HG03521 (cell line): Measurements from ENCODE around the gene CCAR1.
A peak's percentile ranks its signal among the peaks of the same experiment; 100 is the strongest.
"Not testable (repeated sequence)": the region's sequence is repeated elsewhere in the genome, so short reads cannot be mapped to it uniquely, and the experiment has no call there.

Source experiments
- ATAC-seq: cut with Tn5 transposase; IDR thresholded peaks from one replicate; pipeline ENCODE4 v1.9.1; 2021; ENCODE audit warnings: mild to moderate bottlenecking, moderate library complexity; ENCODE audit not compliant: unreplicated experiment

Gene CCAR1

DNA sequence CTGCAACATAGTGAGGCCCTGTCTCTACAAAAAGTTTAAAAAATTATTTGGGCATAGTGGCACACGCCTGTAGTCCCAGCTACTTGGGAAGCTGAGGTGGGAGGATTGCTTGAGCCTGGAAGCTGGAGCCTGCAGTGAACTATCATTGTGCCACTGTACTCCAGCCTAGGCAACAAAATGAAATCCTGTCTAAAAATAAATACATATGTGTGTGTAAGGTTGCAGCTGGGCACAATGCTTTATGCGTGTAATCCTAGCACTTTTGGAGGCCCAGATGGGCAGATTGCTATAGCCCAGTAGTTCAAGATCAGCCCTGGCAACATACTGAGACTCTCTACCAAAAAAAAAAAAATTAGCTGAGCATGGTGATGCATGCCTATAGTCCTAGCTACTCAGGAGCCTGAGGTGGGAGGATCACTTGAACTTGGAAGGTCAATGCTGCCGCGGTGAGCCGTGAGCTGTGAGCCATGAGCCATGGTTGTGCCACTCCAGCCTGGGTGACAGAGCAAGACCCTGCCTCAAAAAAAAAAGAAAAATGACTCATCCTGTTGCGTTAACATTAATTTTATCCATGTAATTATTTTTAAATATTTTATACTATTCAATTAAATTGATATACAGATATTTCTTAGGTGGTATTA lies 38.3 kb downstream of the CCAR1 start:
- no peak for ATAC-seq

DNA sequence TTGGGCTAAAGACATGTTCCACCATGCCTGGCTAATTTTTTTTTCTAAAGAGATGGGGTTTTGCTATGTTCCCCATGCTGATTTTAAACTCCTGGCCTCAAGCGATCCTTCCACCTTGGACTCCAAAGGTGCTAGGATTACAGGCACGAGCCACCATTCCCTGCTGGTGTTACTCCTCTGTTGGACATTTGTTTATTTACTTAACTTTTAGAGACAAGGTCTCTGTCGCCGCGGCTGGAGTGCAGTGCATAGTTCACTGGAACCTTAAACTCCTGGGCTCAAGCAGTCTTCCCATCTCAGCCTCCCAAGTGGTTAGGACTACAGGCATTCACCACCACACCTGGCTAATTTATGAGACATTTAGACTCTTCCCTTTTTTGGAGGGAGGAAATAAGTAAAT lies 38.9 kb downstream of the CCAR1 start:
- ATAC-seq, result no peak

DNA sequence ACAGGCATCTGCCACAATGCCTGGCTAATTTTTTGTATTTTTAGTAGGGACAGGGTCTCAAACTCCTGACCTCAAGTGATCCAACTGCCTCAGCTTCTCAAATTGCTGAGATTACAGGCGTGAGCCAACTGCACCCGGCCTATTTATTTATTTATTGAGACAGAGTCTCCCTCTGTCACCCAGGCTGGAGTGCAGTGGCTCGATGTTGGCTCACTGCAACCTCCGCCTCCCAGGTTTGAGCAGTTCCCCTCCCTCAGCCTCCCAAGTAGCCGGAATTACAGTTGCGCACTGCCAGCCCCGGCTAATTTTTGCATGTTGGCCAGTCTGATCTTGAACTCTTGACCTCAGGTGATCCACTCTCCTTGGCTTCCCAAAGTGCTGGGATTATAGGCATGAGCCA lies 46.4 kb downstream of the CCAR1 start:
- ATAC-seq, result not testable (repeated sequence)

- ATAC-seq, result no peak
Observed at GRCh38 chr10:68781613-68782574, 60.9 kb downstream of the CCAR1 start.

GRCh38 chr10:68784476-68784875 lies 63.4 kb downstream of the CCAR1 start:
- no peak for ATAC-seq

GRCh38 chr10:68787813-68788212 lies 66.8 kb downstream of the CCAR1 start:
- no peak for ATAC-seq

GRCh38 chr10:68790476-68790875 lies 69.4 kb downstream of the CCAR1 start:
- ATAC-seq, result no peak

- ATAC-seq, result no peak
Observed at GRCh38 chr10:68792115-68792514, 71.1 kb downstream of the CCAR1 start.

- ATAC-seq, result no peak
Observed at GRCh38 chr10:68795886-68796532, 75.0 kb downstream of the CCAR1 start.

- ATAC-seq, result no peak
Observed at GRCh38 chr10:68796605-68797004, 75.6 kb downstream of the CCAR1 start.

- no peak for ATAC-seq
Observed at GRCh38 chr10:68800211-68800610, 79.2 kb downstream of the CCAR1 start.

DNA sequence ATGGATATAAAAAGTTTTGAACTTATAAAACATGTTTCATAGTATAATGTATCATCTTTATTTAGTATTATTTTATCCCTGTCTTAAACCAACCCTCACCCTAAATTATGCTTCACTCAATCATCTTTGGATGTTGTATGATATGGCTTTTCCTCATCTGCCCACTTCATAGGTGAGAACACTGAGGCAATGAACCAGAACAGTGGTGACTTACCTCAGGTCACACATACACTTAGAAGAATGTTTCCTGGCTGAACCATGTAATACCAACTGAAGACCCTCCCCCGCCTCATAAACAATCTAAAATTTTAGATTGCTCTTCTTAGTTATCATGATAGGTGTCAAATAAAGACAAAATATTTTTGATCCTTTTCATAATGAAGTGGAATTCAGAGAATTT lies 83.7 kb downstream of the CCAR1 start:
- no peak for ATAC-seq

- ATAC-seq, result not testable (repeated sequence)
Observed at GRCh38 chr10:68810830-68811229, 89.8 kb downstream of the CCAR1 start.

GRCh38 chr10:68811314-68812009 lies 90.4 kb downstream of the CCAR1 start:
- ATAC-seq, result no peak

DNA sequence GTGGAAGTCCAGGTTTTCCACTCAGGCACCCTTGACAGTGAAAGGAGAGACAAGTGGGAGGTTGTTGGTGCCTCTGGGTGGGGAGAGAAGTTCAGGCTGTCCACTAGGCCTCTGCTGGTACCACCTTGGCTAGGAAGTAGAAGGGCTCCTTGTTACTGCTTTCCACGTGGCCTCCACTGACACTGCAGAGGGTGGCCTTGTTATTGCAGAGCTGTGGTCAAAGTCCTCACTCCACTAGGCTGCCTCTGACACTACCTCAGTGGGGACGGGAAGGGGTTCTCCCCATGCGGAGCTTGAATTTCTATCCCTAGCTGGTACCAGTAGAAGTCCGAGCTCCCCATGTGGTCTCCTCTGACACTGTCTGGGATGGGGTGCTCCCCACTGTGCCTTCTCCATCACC lies 91.4 kb downstream of the CCAR1 start:
- ATAC-seq, result no peak

DNA sequence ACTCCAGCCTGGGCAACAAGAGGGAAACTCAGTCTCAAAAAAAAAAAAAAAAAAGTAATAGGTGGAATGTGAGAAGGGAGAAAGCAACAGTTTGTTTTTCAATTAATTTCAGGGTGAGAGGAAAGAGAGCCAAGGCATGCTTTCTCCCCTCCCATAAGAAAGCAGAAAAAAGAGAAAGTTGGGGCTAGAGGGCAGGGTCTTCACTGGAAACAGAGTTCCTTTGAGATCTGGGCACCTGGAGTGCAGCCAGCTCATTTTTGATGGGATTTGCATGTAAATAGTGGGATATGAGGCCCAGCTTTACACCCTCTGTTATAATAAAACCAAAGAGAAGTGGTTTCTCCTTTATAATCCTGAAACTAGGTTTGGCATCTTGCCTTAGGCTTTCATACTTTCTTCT lies 92.5 kb downstream of the CCAR1 start:
- no peak for ATAC-seq

DNA sequence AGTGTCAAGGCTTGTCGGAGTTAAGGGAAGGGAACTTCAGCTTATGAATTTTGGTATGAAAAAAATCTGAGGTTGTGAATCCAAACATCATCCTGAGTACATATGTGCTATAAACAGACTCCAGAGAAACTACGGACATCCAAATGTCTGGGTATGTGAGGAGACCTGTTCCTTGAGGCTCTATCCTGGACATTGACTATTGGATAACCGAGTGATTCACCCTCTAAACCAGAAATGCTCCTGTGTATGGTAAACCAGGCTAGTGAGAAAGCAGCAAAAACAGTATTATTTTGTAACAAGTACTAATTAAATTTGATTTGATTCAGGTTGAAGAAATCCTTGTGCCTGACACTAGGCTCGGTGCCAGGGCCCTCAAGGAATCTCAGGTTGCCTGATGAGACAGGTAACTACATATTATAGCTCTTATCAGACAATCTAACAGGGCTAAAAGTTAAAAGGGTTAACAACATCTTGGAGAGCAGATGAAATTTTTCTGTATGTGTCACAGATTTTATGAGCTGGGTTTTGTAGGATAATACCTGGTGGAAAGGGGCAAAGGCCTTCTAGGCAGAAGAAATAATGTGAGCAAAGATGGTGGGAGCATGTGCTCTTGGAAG lies 95.9 kb downstream of the CCAR1 start:
- no peak for ATAC-seq

DNA sequence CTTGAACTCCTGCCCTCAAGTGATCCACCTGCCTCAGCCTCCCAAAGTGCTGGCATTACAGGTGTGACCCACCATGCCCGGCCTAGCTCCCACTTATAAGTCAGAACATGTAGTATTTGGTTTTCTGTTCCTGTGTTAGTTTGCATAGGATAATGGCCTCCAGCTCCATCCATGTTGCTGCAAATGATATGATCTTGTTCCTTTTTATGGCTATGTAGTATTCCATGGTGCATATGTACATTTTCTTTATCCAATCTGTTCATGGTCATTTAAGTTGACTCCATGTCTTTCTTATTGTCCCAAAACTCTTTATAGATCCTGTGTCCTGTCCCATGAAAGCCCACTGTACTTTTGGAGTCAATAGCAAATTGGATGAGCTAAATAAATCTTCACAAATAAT lies 99.3 kb downstream of the CCAR1 start:
- ATAC-seq, result not testable (repeated sequence)

- not testable (repeated sequence) for ATAC-seq
Observed at GRCh38 chr10:68822626-68823025, 101.6 kb downstream of the CCAR1 start.

- peak; percentile 64 for ATAC-seq
Observed at GRCh38 chr10:68826764-68827591, 105.9 kb downstream of the CCAR1 start, which contains the start of gene STOX1. Gene STOX1 (plus strand): TSS chr10:68827531. CDS start chr10:68827624, 93 bp downstream.
